Stimulated activated effector memory CD8-positive, alpha-beta T cell treated with anti-CD3 and anti-CD28 coated beads, Interleukin-12 subunit alpha, Interleukin-12 subunit beta, amount 100 ng/mL, for 72 hours (primary cell): Measurements from ENCODE around the gene TMEM239.
"Not testable (repeated sequence)": the region's sequence is repeated elsewhere in the genome, so short reads cannot be mapped to it uniquely, and the experiment has no call there.

Experiments used
- ATAC-seq: fragments of 150-1000 bp; cut with Tn5 transposase; 2 replicates; pipeline ENCODE4 v1.10.0; 2021
- DNase-seq, 2 donors: peaks; one replicate each; pipeline ENCODE4 v3.0.0; 2021 to 2022; ENCODE audit warnings: low spot score in 2 of 2
- H3K27ac Mint-ChIP-seq: one replicate; pipeline ENCODE4 v1.8.0; 2022; ENCODE audit warnings: mild to moderate bottlenecking, mixed read lengths
- H3K36me3 Mint-ChIP-seq: one replicate; pipeline ENCODE4 v1.8.0; 2022; ENCODE audit warnings: mild to moderate bottlenecking, mixed read lengths
- H3K4me1 Mint-ChIP-seq: one replicate; pipeline ENCODE4 v1.8.0; 2022; ENCODE audit warnings: mixed read lengths
- H3K4me3 Mint-ChIP-seq: one replicate; pipeline ENCODE4 v1.8.0; 2022; ENCODE audit warnings: mild to moderate bottlenecking, mixed read lengths
- H3K9me3 Mint-ChIP-seq: one replicate; pipeline ENCODE4 v1.8.0; 2022; ENCODE audit warnings: mixed read lengths

TMEM239 gene

DNA sequence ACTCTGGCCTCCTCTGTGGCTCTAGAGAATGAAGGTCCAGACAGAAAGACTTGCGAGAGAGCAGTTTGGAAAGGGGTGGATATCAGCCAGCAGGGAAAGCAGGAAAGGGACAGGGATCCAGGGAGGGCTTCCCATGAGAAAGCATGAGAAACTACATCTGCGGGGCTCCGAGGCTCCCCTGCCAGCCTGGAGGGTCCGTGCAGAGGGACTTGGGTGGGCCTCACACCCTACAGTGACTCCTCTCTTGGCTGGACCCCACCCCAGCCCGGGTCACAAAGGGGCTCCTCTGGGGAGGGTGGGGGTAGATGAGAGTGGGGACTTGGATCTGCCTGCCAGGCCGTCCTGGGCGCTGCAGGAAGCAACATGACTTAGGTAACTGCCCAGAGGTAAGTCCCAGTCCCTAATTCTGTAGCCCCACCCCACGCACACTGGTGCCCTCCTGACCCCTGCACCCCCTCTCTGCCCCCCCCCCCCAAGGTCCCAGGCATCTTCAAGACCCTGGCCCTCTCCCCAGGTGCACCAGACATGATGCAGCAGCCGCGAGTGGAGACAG, at the start of gene TMEM239:
TSS of gene TMEM239 (plus strand) at position 335 of the 553 bp plus-strand sequence. CDS start at position 526, 191 bp downstream.
- Mint-ChIP-seq H3K27ac (no peak within 1 kb of the TSS), H3K4me1 (peaks cover 17% of the 10 kb centered on the region), H3K4me3 (no peak within 1 kb of the TSS), H3K9me3 (peaks cover 5% of the 10 kb centered on the region), H3K36me3 (peaks cover 5% of the 10 kb centered on the region)
- no peak for ATAC-seq
- no peak for DNase-seq

GRCh38 chr20:2767768-2768631, 48.2 kb upstream of the TMEM239 start:
- peaks cover 5% of the 10 kb centered on the region for H3K4me1 Mint-ChIP-seq
- DNase-seq (no peak), ATAC-seq (no peak)
- peaks cover 4% of the 10 kb centered on the region for H3K36me3 Mint-ChIP-seq
- H3K4me3 Mint-ChIP-seq, result no peak overlapping the region
- no peaks in the 10 kb centered on the region for H3K9me3 Mint-ChIP-seq
- H3K27ac Mint-ChIP-seq, result no peak overlapping the region

- Mint-ChIP-seq H3K9me3 (no peaks in the 10 kb centered on the region), H3K4me1 (peaks cover 5% of the 10 kb centered on the region), H3K4me3 (no peak overlapping the region), H3K27ac (no peak overlapping the region), H3K36me3 (peaks cover 4% of the 10 kb centered on the region)
- DNase-seq, result no peak
- ATAC-seq, result no peak
Measured at GRCh38 chr20:2768632-2769015, 47.5 kb upstream of the TMEM239 start.

DNA sequence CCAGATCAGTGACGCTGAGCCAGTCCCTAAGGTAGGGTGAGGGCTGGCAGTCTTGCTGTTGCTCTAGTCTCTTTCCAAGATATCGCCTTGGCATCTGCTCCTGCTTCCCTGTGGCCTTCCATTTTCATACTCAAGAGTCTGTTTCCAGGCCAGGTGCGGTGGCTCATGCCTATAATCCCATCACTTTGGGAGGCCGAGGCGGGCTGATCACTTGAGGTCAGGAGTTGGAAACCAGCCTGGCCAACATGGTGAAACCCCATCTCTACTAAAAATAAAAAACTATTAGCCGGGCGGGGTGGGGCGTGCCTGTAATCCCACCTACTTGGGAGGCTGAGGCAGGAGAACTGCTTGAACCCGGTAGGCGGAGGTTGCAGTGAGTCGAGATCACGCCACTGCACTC, 46.1 kb upstream of the TMEM239 start:
- ATAC-seq, H3K4me1 Mint-ChIP-seq, H3K4me3 Mint-ChIP-seq, H3K27ac Mint-ChIP-seq, H3K36me3 Mint-ChIP-seq, H3K9me3 Mint-ChIP-seq, DNase-seq: not testable (repeated sequence)

DNA sequence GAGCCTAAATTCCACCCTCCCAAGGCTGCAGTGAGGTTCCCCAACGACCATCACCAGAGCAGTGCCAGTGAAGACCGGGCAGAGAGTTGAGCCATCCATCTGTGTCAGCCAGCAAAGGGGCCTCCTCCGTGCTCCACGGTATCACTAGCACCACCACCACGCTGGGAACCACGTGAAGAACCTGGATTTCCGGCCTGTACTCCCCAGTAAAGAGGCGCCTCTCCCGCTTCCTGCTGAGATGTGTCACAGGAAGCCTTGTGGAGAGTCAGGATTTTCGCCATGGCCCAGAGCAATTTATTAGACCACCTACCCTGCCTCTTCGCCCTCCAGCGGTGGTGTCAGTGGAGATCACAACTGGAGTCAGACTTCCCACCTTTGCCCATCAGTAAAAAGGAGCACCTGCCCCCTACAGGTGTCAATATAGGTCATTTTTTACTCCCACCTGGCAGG, 44.5 kb upstream of the TMEM239 start:
- peaks cover 5% of the 10 kb centered on the region for H3K4me1 Mint-ChIP-seq

GRCh38 chr20:2773812-2774211, 42.4 kb upstream of the TMEM239 start:
- Mint-ChIP-seq H3K36me3 (no peaks in the 10 kb centered on the region), H3K27ac (no peak overlapping the region), H3K4me1 (peaks cover 5% of the 10 kb centered on the region), H3K4me3 (no peak overlapping the region), H3K9me3 (no peaks in the 10 kb centered on the region)
- ATAC-seq, result no peak
- DNase-seq, result no peak

More for the DNA sequence above, 44.5 kb upstream of the TMEM239 start:
- Mint-ChIP-seq H3K4me3 (no peak overlapping the region), H3K27ac (no peak overlapping the region), H3K36me3 (peaks cover 4% of the 10 kb centered on the region), H3K9me3 (no peaks in the 10 kb centered on the region)
- ATAC-seq (peak; percentile 43), DNase-seq (no peak)

DNA sequence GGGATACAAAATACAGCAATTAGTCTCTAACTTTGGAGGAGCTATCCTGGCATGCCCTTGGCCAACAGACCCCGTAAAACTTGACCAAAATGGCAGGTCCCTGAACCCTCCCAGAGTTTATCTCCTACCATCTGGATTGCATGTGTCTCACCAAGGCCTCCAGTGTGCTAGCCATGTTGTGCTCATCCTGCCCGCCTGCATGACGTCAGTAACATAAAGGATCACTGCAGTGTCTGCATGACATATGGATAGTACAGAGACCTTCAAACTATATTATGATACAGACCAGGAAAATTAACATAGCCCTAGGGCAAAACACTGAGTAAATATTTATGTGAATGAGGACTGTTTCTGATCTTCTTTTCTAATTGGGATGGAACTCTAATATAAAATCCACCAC, 41.0 kb upstream of the TMEM239 start:
- H3K4me1 Mint-ChIP-seq, result peaks cover 5% of the 10 kb centered on the region
- DNase-seq, result no peak
- no peaks in the 10 kb centered on the region for H3K36me3 Mint-ChIP-seq
- no peak for ATAC-seq
- no peaks in the 10 kb centered on the region for H3K9me3 Mint-ChIP-seq
- H3K27ac Mint-ChIP-seq, result no peak overlapping the region
- H3K4me3 Mint-ChIP-seq, result no peak overlapping the region

DNA sequence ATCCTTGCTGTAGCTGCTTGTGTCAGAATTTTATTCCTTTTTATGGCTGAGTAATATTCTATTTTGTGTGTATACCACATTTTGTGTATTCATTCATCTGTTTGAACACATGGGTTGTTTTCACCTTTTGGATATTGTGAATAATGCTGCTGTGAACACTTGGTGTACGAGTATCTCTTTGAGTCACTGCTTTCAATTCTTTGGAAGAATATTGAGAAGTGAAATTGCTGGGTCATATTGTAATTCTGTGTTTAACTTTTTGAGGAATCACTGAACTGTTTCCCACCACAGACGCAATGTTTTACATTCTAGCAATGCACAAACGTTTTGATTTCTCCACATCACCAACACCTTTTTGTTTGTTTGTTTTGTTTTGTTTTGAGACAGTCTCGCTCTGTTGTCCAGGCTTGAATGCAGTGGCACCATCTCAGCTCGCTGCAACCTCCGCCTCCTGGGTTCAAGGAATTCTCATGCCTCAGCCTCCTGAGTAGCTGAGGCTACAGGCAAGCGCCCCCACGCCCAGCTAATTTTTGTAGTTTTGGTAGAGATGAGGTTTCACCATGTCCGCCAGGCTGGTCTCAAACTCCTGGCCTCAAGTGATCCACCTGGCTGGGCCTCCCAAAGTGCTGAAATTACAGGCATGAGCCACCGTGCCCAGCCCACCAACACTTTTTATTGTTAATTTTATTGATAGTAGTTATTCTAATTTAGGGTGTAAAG, 37.4 kb upstream of the TMEM239 start:
- DNase-seq, result no peak
- no peaks in the 10 kb centered on the region for H3K9me3 Mint-ChIP-seq
- no peaks in the 10 kb centered on the region for H3K4me1 Mint-ChIP-seq
- no peak overlapping the region for H3K27ac Mint-ChIP-seq
- no peak for ATAC-seq
- no peak overlapping the region for H3K4me3 Mint-ChIP-seq
- H3K36me3 Mint-ChIP-seq, result no peaks in the 10 kb centered on the region

DNA sequence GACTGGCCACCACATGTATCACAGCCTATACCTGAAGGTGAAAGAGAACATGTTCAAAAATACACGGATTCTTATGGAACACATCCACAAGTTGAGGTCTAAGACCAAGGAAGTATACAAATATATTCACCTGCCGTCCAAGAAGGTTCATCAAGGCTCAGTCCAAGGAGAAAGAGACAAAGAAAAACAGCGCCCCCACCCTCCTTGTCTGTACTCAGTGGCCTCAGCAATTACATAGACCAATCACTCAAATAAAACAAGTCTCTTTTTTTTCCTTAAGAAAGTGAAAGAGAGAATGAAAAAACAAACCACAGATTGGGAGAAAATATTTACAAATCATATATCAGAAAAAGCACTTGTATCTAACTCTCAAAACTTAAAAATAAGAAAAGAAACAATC, 35.2 kb upstream of the TMEM239 start:
- ATAC-seq (no peak), DNase-seq (no peak)
- Mint-ChIP-seq H3K27ac (no peak overlapping the region), H3K9me3 (no peaks in the 10 kb centered on the region), H3K4me3 (no peak overlapping the region), H3K4me1 (no peaks in the 10 kb centered on the region), H3K36me3 (no peaks in the 10 kb centered on the region)

GRCh38 chr20:2783908-2784566, 32.1 kb upstream of the TMEM239 start:
- Mint-ChIP-seq H3K4me1 (no peaks in the 10 kb centered on the region), H3K9me3 (no peaks in the 10 kb centered on the region), H3K36me3 (no peaks in the 10 kb centered on the region), H3K4me3 (no peak overlapping the region), H3K27ac (no peak overlapping the region)
- DNase-seq, result no peak
- no peak for ATAC-seq

GRCh38 chr20:2793471-2793870, 22.7 kb upstream of the TMEM239 start:
- ATAC-seq (no peak), DNase-seq (no peak)
- H3K36me3 Mint-ChIP-seq, result no peaks in the 10 kb centered on the region
- H3K4me3 Mint-ChIP-seq, result no peak overlapping the region
- H3K27ac Mint-ChIP-seq, result no peak overlapping the region
- no peaks in the 10 kb centered on the region for H3K4me1 Mint-ChIP-seq
- H3K9me3 Mint-ChIP-seq, result no peaks in the 10 kb centered on the region

DNA sequence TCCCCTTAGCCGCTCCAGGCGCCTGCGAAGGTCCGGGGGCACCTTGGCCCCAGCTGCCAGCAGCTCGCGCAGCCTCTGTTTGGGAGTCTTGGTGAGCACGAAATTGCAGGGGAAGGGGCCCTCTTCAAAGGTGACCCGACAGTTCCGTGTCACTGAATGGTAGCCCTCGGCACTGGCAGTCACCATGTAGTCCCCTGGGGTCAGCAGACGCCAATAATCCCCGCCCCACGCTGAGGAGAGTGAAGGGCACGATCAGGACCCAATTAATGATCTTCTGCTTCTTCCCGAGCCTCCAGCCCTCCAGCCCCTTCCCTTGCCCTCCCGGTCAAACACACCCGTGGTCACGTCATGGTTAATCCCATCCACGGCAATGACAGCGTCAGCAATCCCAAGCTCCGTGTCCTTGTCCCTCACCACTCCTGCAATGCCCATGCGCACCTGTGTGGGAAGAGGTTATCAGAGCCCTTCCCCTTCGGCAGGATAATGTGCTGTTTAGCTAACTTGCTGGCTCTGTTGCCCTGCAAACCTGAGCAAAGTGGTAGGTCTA, 21.9 kb upstream of the TMEM239 start:
- Mint-ChIP-seq H3K9me3 (no peaks in the 10 kb centered on the region), H3K36me3 (no peaks in the 10 kb centered on the region), H3K27ac (no peak overlapping the region), H3K4me1 (peaks cover 2% of the 10 kb centered on the region), H3K4me3 (no peak overlapping the region)
- DNase-seq, result no peak
- ATAC-seq, result no peak

- no peak overlapping the region for H3K4me3 Mint-ChIP-seq
- DNase-seq, result no peak
- H3K9me3 Mint-ChIP-seq, result no peaks in the 10 kb centered on the region
- H3K4me1 Mint-ChIP-seq, result peaks cover 9% of the 10 kb centered on the region
- H3K36me3 Mint-ChIP-seq, result peaks cover 4% of the 10 kb centered on the region
- ATAC-seq, result no peak
- H3K27ac Mint-ChIP-seq, result no peak overlapping the region
Measured at GRCh38 chr20:2794866-2795447, 21.2 kb upstream of the TMEM239 start.

DNA sequence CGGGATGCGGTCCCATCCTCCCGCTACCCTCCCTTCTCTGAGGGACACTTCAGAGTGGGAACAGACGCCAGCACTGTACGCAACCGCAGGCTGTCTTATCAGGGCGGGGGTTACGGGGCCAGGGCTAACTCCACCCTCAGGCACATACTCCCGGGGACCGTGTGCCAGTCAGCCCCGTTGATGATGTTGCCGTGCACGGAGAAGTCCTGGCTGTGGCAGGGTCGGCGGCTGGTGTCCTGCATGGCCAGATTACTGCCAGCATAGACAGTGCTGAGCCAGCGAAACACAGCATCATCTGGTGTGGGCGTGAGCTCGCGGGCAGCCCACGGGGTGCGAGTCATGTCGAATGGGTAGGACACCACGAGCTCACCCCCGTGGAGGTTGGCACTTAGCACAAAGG, 20.7 kb upstream of the TMEM239 start:
- H3K4me3 Mint-ChIP-seq, result no peak overlapping the region
- DNase-seq, result no peak
- ATAC-seq, result no peak

More for the DNA sequence above, 20.7 kb upstream of the TMEM239 start:
- Mint-ChIP-seq H3K4me1 (peaks cover 13% of the 10 kb centered on the region), H3K27ac (no peak overlapping the region), H3K36me3 (peaks cover 5% of the 10 kb centered on the region), H3K9me3 (no peaks in the 10 kb centered on the region)
